HL-60 (cell line): Measurements from ENCODE around the gene ASF1B.

Experiments used
- DNase-seq, 2 experiments: peaks; one replicate each; pipeline ENCODE4 v3.0.0-alpha.2; 2010 to 2020; ENCODE audit warnings: low read depth in 1 of 2, low spot score in 1 of 2
- H3K27ac ChIP-seq: fragments of 250-450 bp; sonication (Bioruptor Pico); replicated peaks from 2 replicates; pipeline ENCODE4 v1.5.1; 2020; ENCODE audit warnings: mild to moderate bottlenecking, moderate library complexity
- H3K27me3 ChIP-seq: fragments of 250-450 bp; sonication (Bioruptor Pico); 2 replicates; pipeline ENCODE4 v1.5.1; 2021; ENCODE audit warnings: mild to moderate bottlenecking, moderate library complexity; ENCODE audit not compliant: insufficient read depth, poor library complexity, severe bottlenecking
- H3K4me3 ChIP-seq: replicated peaks from 2 replicates; pipeline ENCODE4 v1.5.1; 2011; ENCODE audit warnings: mild to moderate bottlenecking, control low read depth, low read length; ENCODE audit not compliant: insufficient read depth
- GABPA ChIP-seq: IDR thresholded peaks from 2 replicates; pipeline ENCODE4 v1.6.1; 2012; ENCODE audit warnings: low read depth
- POLR2AphosphoS5 ChIP-seq: IDR thresholded peaks from 2 replicates; pipeline ENCODE4 v1.6.1; 2012; ENCODE audit warnings: low read depth
- SPI1 ChIP-seq: IDR thresholded peaks from 2 replicates; pipeline ENCODE4 v1.6.1; 2012; ENCODE audit warnings: low read depth, mild to moderate bottlenecking, borderline replicate concordance
- TF ChIP-seq, protein P1 (sequence below): IDR thresholded peaks from one replicate; pipeline ENCODE4 v1.5.1; 2011; ENCODE audit warnings: low read length, control low read depth, inconsistent platforms; ENCODE audit not compliant: insufficient read depth
- TF ChIP-seq, protein P2 (sequence below): IDR thresholded peaks from 2 replicates; pipeline ENCODE4 v1.6.1; 2012; ENCODE audit warnings: low read depth; ENCODE audit not compliant: insufficient replicate concordance

ASF1B gene

DNA sequence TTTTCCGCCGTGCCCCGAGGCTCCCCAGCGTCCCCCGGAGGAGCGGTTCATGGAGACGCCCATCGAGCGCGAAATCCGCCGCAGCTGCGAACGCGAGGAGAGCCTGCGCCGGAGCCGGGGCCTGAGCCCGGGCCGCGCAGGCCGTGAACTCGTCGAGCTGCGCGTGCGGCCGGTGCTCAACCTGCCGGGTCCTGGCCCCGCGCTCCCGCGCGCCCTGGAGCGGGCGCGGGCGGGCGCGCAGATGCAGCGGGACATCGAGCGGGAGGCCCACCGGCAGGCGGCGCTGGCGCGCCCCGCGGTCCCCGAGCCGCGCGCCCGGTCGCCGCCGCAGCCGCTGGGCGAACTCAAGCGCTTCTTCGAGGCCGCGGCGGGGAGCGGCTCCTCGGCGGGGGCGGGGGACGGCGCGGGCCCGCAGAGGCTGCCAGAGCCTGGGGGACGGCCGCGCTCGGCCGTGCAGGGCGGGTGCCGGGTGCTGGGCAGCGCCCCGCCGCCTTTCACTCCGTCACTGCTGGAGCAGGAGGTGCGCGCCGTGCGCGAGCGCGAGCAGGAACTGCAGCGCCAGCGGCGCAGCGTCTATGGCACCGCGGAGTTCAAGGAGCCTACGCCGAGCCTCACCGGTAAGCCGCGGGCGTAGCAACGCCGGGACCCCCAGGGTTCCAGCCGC, 63.0 kb downstream of the ASF1B start:
- H3K4me3 ChIP-seq = peak overlapping the region; percentile 43
- H3K27ac ChIP-seq = peak overlapping the region; percentile 31
- DNase-seq = peak in 1 of 2 experiments; percentile 77
- peaks cover 2% of the 10 kb centered on the region for H3K27me3 ChIP-seq
- TF ChIP-seq SPI1 = 0 out of 2 replicates have a peak, but pooled peaks have one; percentile 8
- TF ChIP-seq, protein P1, sequence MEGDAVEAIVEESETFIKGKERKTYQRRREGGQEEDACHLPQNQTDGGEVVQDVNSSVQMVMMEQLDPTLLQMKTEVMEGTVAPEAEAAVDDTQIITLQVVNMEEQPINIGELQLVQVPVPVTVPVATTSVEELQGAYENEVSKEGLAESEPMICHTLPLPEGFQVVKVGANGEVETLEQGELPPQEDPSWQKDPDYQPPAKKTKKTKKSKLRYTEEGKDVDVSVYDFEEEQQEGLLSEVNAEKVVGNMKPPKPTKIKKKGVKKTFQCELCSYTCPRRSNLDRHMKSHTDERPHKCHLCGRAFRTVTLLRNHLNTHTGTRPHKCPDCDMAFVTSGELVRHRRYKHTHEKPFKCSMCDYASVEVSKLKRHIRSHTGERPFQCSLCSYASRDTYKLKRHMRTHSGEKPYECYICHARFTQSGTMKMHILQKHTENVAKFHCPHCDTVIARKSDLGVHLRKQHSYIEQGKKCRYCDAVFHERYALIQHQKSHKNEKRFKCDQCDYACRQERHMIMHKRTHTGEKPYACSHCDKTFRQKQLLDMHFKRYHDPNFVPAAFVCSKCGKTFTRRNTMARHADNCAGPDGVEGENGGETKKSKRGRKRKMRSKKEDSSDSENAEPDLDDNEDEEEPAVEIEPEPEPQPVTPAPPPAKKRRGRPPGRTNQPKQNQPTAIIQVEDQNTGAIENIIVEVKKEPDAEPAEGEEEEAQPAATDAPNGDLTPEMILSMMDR = peak; percentile 28
- TF ChIP-seq, protein P2, sequence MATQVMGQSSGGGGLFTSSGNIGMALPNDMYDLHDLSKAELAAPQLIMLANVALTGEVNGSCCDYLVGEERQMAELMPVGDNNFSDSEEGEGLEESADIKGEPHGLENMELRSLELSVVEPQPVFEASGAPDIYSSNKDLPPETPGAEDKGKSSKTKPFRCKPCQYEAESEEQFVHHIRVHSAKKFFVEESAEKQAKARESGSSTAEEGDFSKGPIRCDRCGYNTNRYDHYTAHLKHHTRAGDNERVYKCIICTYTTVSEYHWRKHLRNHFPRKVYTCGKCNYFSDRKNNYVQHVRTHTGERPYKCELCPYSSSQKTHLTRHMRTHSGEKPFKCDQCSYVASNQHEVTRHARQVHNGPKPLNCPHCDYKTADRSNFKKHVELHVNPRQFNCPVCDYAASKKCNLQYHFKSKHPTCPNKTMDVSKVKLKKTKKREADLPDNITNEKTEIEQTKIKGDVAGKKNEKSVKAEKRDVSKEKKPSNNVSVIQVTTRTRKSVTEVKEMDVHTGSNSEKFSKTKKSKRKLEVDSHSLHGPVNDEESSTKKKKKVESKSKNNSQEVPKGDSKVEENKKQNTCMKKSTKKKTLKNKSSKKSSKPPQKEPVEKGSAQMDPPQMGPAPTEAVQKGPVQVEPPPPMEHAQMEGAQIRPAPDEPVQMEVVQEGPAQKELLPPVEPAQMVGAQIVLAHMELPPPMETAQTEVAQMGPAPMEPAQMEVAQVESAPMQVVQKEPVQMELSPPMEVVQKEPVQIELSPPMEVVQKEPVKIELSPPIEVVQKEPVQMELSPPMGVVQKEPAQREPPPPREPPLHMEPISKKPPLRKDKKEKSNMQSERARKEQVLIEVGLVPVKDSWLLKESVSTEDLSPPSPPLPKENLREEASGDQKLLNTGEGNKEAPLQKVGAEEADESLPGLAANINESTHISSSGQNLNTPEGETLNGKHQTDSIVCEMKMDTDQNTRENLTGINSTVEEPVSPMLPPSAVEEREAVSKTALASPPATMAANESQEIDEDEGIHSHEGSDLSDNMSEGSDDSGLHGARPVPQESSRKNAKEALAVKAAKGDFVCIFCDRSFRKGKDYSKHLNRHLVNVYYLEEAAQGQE = no peak

DNA sequence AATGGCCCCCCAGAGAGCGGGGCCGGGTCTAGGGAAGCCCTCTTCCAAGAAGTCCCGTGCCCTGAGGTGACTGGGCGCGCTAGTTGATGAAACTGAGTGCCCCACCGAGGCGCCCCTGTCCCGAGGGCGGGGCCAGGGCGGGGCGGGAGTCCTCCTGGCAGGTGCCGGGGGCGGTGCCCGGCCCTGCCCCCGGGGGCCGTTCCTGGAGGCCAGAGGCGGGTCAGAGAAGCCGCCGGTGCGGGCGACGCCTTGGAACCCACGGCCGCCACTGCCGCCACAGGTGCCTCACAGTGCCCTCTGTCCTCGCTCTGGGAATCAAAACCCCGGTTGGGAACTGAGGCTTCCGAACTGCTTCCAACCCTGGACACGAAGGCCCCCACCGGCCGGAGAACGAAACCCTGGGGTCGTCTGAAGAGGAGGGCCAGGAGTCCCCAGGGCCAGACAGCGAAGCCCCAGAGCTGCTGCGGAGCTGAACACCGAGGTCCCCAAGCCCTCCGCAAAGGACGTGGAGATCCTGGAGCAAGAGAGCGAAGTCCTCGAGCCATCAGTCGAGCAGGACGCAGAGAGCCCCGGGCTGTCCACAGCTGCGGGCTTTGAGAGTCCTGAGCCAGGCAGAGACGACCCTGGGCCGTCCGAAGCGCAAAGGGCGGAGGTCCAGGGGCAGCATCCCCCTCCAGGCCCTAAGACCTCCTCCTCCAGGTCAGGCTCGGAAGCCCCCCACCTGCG, 63.7 kb downstream of the ASF1B start, which contains the start of gene MISP3:
MISP3 (plus strand) TSS at position 252 of the 726 bp plus-strand sequence. CDS start 524 bp downstream, outside the sequence.
- no peak for DNase-seq
- Histone ChIP-seq H3K4me3 (peak within 1 kb of the TSS; percentile 43), H3K27ac (peak within 1 kb of the TSS; percentile 31), H3K27me3 (peaks cover 2% of the 10 kb centered on the region)
- TF ChIP-seq SPI1 = no peak
- TF ChIP-seq, protein P2 = no peak
- no peak for TF ChIP-seq GABPA
- no peak for TF ChIP-seq POLR2AphosphoS5

DNA sequence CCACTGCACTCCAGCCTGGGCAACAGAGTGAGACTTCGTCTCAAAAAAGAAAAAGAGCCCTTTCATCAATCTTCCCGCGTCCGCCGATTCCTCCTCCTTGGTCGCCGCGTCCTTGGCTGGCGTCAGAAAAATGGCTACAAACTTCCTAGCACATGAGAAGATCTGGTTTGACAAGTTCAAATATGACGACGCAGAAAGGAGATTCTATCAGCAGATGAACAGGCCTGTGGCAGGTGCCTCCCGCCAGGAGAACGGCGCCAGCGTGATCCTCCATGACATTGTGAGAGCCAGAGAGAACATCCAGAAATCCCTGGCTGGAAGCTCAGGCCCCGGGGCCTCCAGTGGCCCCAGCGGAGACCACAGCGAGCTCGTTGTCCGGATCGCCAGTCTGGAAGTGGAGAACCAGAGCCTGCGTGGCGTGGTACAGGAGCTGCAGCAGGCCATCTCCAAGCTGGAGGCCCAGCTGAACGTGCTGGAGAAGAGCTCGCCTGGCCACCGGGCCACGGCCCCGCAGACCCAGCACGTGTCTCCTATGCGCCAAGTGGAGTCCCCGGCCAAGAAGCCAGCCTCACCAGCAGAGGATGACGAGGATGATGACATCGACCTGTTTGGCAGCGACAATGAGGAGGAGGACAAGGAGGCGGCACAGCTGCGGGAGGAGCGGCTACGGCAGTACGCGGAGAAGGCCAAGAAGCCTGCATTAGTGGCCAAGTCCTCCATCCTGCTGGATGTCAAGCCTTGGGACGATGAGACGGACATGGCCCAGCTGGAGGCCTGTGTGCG, 65.9 kb downstream of the ASF1B start:
- DNase-seq = no peak
- TF ChIP-seq SPI1 (no peak), POLR2AphosphoS5 (no peak), GABPA (no peak)
- TF ChIP-seq, protein P2 = no peak
- TF ChIP-seq, protein P1 = no peak
- Histone ChIP-seq H3K27ac (no peak overlapping the region), H3K27me3 (peaks cover 2% of the 10 kb centered on the region), H3K4me3 (no peak overlapping the region)
